ENCODE results near the gene PKIG. TPM values are rescaled to one million over a fixed set of nuclear protein-coding genes. Genes with fewer than 3 reads are reported as not detected.

PKIG gene
- total RNA-seq, 1 experiment from 2014 or later, result 20.1 TPM

DNA sequence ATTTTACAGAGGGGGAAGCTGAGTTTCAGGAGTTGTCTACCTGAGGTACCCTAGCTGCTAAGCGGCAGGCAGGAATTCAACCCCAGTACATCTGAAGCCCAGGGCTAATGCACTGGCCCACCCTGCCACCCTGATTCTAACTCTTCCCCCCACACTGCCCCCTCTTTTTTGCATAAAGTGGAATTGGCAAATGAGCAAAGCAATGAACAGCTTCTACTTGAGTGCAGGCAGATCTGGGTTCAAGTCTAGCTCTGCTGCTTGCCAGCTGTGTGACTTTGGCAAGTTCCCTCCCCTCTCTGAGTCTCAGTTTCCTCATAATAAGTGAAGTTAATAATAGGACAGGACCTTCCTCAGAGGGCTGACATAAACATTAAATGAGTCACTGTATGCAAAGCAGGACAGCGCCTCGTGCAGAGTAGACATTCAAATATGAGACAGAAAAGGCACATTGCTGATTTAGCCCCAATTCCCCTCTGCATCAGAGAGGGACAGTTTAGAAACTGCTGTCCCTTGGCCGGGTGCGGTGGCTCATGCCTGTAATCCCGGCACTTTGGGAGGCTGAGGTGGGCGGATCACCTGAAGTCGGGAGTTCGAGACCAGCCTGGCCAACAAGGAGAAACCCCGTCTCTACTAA is 64.4 kb downstream of the PKIG start:
- no peak for ATAC-seq
- H3K27ac ChIP-seq (ENCODE audit: low read depth, low read length), result no peak overlapping the region

More for the DNA sequence above, 64.4 kb downstream of the PKIG start:
- Histone ChIP-seq H3K9me3 (ENCODE audit: control insufficient read depth in 1 of 2, insufficient read depth in 1 of 2, low read depth in 1 of 2, low read length in 2 of 2) (no peaks in the 10 kb centered on the region), H3K4me1 (ENCODE audit: control insufficient read depth in 1 of 2, insufficient read depth in 2 of 2, low read length in 2 of 2) (peaks cover 13 to 43% of the 10 kb centered on the region in 2 experiments; a peak in 3 of 4 replicates), H3K27me3 (ENCODE audit: insufficient read depth, low read length) (no peaks in the 10 kb centered on the region), H3K9me2 (ENCODE audit: insufficient read depth) (no peaks in the 10 kb centered on the region), H3K79me2 (ENCODE audit: insufficient read depth, low read length) (no peaks in the 10 kb centered on the region), H2AFZ (ENCODE audit: low read depth, low read length, poor library complexity, severe bottlenecking) (no peak overlapping the region), H3K4me2 (ENCODE audit: low read length) (no peak overlapping the region), H3K9ac (ENCODE audit: low read length) (no peak overlapping the region), H3K4me3 (replicated peaks in 1 of 2; ENCODE audit: low read depth in 1 of 2, low read length in 2 of 2) (no peak overlapping the region), H3K36me3 (ENCODE audit: control insufficient read depth in 1 of 2, insufficient read depth in 2 of 2, low read length in 2 of 2) (no peaks in the 10 kb centered on the region), H4K20me1 (ENCODE audit: insufficient read depth) (no peaks in the 10 kb centered on the region)
- ChIA-PET POLR2A (no interaction called here), CTCF (no interaction called here), RAD21 (ENCODE audit: low non-redundant PET in 1 of 2, low total read pairs in 2 of 2, uncharacterized antibody in 2 of 2, unreplicated experiment in 2 of 2) (no interaction called here)
- intact Hi-C loops (cut with micrococcal nuclease), result no loop called here
- no peak for DNase-seq (ENCODE audit: low read depth, low spot score)
- no TSS peak for BruUV-seq (replicated peaks)
- no peak for TF ChIP-seq RAD21 (IDR thresholded peaks at IDR 0.05; ENCODE audit: low read depth)
- TF ChIP-seq SP1 (IDR thresholded peaks at IDR 0.05; ENCODE audit: low read depth), result no peak
- TF ChIP-seq JUND (IDR thresholded peaks at IDR 0.05), result no peak
- TF ChIP-seq POLR2AphosphoS5 (IDR thresholded peaks at IDR 0.05; ENCODE audit: low read depth, low read length), result no peak
- TF ChIP-seq ZFX (IDR thresholded peaks at IDR 0.05), result no peak
- TF ChIP-seq ELF1 (IDR thresholded peaks at IDR 0.05; ENCODE audit: borderline replicate concordance, low read depth), result no peak
- TF ChIP-seq, protein P1, sequence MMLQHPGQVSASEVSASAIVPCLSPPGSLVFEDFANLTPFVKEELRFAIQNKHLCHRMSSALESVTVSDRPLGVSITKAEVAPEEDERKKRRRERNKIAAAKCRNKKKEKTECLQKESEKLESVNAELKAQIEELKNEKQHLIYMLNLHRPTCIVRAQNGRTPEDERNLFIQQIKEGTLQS (IDR thresholded peaks at IDR 0.05), result no peak
- no peak for TF ChIP-seq EZH2phosphoT487 (IDR thresholded peaks at IDR 0.05; ENCODE audit: borderline replicate concordance)
- no peak for TF ChIP-seq EGR1 (IDR thresholded peaks at IDR 0.05; ENCODE audit: low read depth)
- TF ChIP-seq, protein P2, sequence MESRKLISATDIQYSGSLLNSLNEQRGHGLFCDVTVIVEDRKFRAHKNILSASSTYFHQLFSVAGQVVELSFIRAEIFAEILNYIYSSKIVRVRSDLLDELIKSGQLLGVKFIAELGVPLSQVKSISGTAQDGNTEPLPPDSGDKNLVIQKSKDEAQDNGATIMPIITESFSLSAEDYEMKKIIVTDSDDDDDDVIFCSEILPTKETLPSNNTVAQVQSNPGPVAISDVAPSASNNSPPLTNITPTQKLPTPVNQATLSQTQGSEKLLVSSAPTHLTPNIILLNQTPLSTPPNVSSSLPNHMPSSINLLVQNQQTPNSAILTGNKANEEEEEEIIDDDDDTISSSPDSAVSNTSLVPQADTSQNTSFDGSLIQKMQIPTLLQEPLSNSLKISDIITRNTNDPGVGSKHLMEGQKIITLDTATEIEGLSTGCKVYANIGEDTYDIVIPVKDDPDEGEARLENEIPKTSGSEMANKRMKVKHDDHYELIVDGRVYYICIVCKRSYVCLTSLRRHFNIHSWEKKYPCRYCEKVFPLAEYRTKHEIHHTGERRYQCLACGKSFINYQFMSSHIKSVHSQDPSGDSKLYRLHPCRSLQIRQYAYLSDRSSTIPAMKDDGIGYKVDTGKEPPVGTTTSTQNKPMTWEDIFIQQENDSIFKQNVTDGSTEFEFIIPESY (IDR thresholded peaks at IDR 0.05; ENCODE audit: extremely low read depth, insufficient replicate concordance, low read length), result no peak
- TF ChIP-seq SRF (IDR thresholded peaks at IDR 0.05; ENCODE audit: low read depth), result no peak
- no peak for TF ChIP-seq TCF7L2 (IDR thresholded peaks at IDR 0.05; ENCODE audit: borderline replicate concordance, extremely low read depth, insufficient read depth, insufficient read length)
- TF ChIP-seq POLR2A (IDR thresholded peaks at IDR 0.05; ENCODE audit: borderline replicate concordance, extremely low read depth, insufficient read depth, insufficient read length), result no peak
- no peak for TF ChIP-seq SIN3A (IDR thresholded peaks at IDR 0.05; ENCODE audit: low read depth)
